Keratinocyte (primary cell): ENCODE results near the gene DPP10. TPM values are rescaled to one million over a fixed set of nuclear protein-coding genes. Genes with fewer than 3 reads are reported as not detected.

ENCODE experiments used
- DNase-seq: peaks from one replicate; pipeline ENCODE4 v3.0.0-alpha.2; 2011; ENCODE audit warnings: low read depth, missing footprints, low spot score
- FAIRE-seq: peaks from 2 replicates; lab custom pipeline; 2011; peaks lifted over from hg19 to GRCh38; lab: Jason Lieb, UNC
- H2AFZ ChIP-seq: 2 replicates; pipeline ENCODE4 v1.6.0; 2012; ENCODE audit warnings: low read length, control low read depth, inconsistent platforms; ENCODE audit not compliant: control insufficient read depth
- H3K27ac ChIP-seq: 2 replicates; pipeline ENCODE4 v1.5.1; 2011; ENCODE audit warnings: low read length; ENCODE audit not compliant: control insufficient read depth, insufficient read depth
- H3K27me3 ChIP-seq: 3 replicates; pipeline ENCODE4 v1.6.0; 2011; ENCODE audit warnings: low read length; ENCODE audit not compliant: control insufficient read depth, insufficient read depth; ENCODE audit errors: extremely low read depth
- H3K36me3 ChIP-seq, 2 experiments: 2 replicates in 1 of 2; 3 replicates in 1 of 2; pipeline ENCODE4 v1.5.1; 2011; ENCODE audit warnings: low read length in 2 of 2, mild to moderate bottlenecking in 1 of 2; ENCODE audit not compliant: control insufficient read depth in 2 of 2, insufficient read depth in 2 of 2; ENCODE audit errors: extremely low read depth in 1 of 2
- H3K4me1 ChIP-seq: 3 replicates; pipeline ENCODE4 v1.5.1; 2011; ENCODE audit warnings: low read length; ENCODE audit not compliant: control insufficient read depth, insufficient read depth; ENCODE audit errors: extremely low read depth
- H3K4me2 ChIP-seq: 3 replicates; pipeline ENCODE4 v1.6.0; 2011; ENCODE audit warnings: low read depth, low read length; ENCODE audit not compliant: control insufficient read depth, insufficient read depth; ENCODE audit errors: extremely low read depth
- H3K4me3 ChIP-seq, 3 experiments: fragments of 200-600 bp in 1 of 3; sonication (generic) in 1 of 3; 2 replicates in 2 of 3; 3 replicates in 1 of 3; pipeline ENCODE4 v1.5.1; 2011 to 2016; ENCODE audit warnings: low read length in 3 of 3, mild to moderate bottlenecking in 3 of 3, control low read depth in 2 of 3, inconsistent platforms in 1 of 3, low read depth in 1 of 3, mixed read lengths in 1 of 3, mixed run types in 1 of 3, moderate library complexity in 1 of 3; ENCODE audit not compliant: control insufficient read depth in 2 of 3, insufficient read depth in 2 of 3; ENCODE audit errors: extremely low read depth in 1 of 3
- H3K79me2 ChIP-seq: 2 replicates; pipeline ENCODE4 v1.6.0; 2012; ENCODE audit warnings: low read length; ENCODE audit not compliant: control insufficient read depth, insufficient read depth
- H3K9ac ChIP-seq: 3 replicates; pipeline ENCODE4 v1.6.0; 2011; ENCODE audit warnings: low read length; ENCODE audit not compliant: control insufficient read depth, insufficient read depth; ENCODE audit errors: extremely low read depth
- H3K9me1 ChIP-seq: 3 replicates; pipeline ENCODE4 v1.6.0; 2011; ENCODE audit warnings: low read length; ENCODE audit not compliant: control insufficient read depth, insufficient read depth; ENCODE audit errors: extremely low read depth
- H3K9me3 ChIP-seq: 2 replicates; pipeline ENCODE4 v1.5.1; 2012; ENCODE audit warnings: low read depth, low read length; ENCODE audit not compliant: control insufficient read depth
- H4K20me1 ChIP-seq: 3 replicates; pipeline ENCODE4 v1.6.0; 2011; ENCODE audit warnings: low read length; ENCODE audit not compliant: control insufficient read depth, insufficient read depth; ENCODE audit errors: extremely low read depth
- EZH2 ChIP-seq: IDR thresholded peaks from one replicate; pipeline ENCODE4 v1.6.1; 2012; ENCODE audit warnings: inconsistent platforms, mild to moderate bottlenecking, low read length, moderate library complexity
- dilution Hi-C: fragments of 300-500 bp; cut with MboI; formaldehyde crosslinking; loops from one replicate; pipeline ENCODE4 v1.7.0; 2020; ENCODE audit warnings: low sequenced_read_pairs; ENCODE audit not compliant: extremely low pct_ligation_motif_present
- polyA plus RNA-seq, 5 experiments: library from polyadenylated mRNA; depleted of rRNA in 3 of 5; stranded (reverse) in 3 of 5; stranded (forward) in 1 of 5; unstranded in 1 of 5; fragments of >200 nt; gene quantifications; 1 replicate in 1 of 5; 2 replicates in 3 of 5; 3 replicates in 1 of 5; pipeline versions ENCODE4 v1.2.1 to v1.2.3, GENCODE V29; 2011 to 2012; ENCODE audit warnings: missing spikeins in 2 of 5, low read depth in 1 of 5, low replicate concordance in 1 of 5
- TF ChIP-seq, protein P1 (sequence below), 3 experiments: IDR thresholded peaks in 1 of 3; conservative IDR thresholded peaks in 1 of 3; optimal IDR thresholded peaks in 1 of 3; 2 replicates in 2 of 3; 3 replicates in 1 of 3; pipeline versions ENCODE3 to v1.5.1; 2011; ENCODE audit warnings: low read length in 3 of 3, mild to moderate bottlenecking in 3 of 3, moderate library complexity in 2 of 3, control low read depth in 1 of 3, inconsistent platforms in 1 of 3; ENCODE audit not compliant: insufficient read depth in 2 of 3; ENCODE audit errors: extremely low read depth in 1 of 3

The DPP10 gene
- polyA plus RNA-seq, 1 donor (not counting 4 experiments of a cell fraction or from before 2014, with no cell fraction given) = not detected

DNA sequence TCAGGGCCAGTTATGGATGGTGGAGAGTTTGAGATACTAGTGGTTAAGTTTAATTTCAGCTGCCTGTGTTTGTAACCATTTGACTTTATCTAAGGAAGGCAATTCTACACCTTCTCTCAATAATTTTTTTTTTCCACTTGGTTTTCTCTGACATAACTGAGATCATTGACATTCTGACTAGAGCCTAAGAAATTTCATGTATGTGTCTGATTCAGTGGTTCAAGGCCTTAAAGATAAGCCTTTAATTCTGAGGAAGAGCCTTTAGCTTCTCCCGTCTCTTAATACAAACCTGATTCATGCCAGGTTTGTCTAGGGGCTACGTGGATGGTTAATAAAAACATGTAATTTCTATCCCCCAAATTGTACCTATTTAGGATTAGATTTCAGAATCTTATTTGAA is 971.4 kb downstream of the DPP10 start:
- no peak overlapping the region for H2AFZ ChIP-seq
- no peak for FAIRE-seq
- H3K9me1 ChIP-seq = no peaks in the 10 kb centered on the region
- no peak overlapping the region for H3K27ac ChIP-seq
- no peaks in the 10 kb centered on the region for H4K20me1 ChIP-seq
- TF ChIP-seq, protein P1, sequence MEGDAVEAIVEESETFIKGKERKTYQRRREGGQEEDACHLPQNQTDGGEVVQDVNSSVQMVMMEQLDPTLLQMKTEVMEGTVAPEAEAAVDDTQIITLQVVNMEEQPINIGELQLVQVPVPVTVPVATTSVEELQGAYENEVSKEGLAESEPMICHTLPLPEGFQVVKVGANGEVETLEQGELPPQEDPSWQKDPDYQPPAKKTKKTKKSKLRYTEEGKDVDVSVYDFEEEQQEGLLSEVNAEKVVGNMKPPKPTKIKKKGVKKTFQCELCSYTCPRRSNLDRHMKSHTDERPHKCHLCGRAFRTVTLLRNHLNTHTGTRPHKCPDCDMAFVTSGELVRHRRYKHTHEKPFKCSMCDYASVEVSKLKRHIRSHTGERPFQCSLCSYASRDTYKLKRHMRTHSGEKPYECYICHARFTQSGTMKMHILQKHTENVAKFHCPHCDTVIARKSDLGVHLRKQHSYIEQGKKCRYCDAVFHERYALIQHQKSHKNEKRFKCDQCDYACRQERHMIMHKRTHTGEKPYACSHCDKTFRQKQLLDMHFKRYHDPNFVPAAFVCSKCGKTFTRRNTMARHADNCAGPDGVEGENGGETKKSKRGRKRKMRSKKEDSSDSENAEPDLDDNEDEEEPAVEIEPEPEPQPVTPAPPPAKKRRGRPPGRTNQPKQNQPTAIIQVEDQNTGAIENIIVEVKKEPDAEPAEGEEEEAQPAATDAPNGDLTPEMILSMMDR (optimal IDR thresholded peaks at IDR 0.05 in 1 of 3, IDR thresholded peaks at IDR 0.05 in 1 of 3, conservative IDR thresholded peaks at IDR 0.05 in 1 of 3; ENCODE audit: extremely low read depth in 1 of 3, insufficient read depth in 2 of 3, low read length in 3 of 3) = no peak
- no peak for TF ChIP-seq EZH2
- no peak for DNase-seq
- no peaks in the 10 kb centered on the region for H3K4me1 ChIP-seq
- H3K9me3 ChIP-seq = no peaks in the 10 kb centered on the region
- H3K27me3 ChIP-seq = no peaks in the 10 kb centered on the region
- H3K9ac ChIP-seq = no peak overlapping the region
- H3K4me3 ChIP-seq = no peak overlapping the region
- dilution Hi-C loops = no loop called here
- no peaks in the 10 kb centered on the region for H3K79me2 ChIP-seq
- H3K36me3 ChIP-seq = no peaks in the 10 kb centered on the region
- H3K4me2 ChIP-seq = no peak overlapping the region

DNA sequence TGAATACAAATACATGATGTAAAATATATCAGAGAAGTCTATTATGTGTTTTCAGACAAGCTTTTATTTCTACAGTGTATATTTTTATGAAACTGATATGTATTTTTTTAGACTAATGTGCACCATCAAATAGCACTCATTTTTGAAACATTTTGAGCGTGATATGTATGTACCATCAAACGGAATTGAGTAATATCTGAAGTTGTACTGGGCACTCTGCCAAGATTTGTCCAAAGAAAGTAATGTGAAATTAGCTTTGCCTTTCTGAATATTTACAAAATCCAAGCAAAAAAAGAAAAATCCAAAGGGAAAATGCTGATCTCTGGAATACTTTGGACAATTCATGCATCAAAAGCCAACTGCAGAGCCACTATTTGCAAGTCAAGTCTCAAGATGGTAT is 972.0 kb downstream of the DPP10 start:
- no peak for FAIRE-seq
- TF ChIP-seq, protein P1 (optimal IDR thresholded peaks at IDR 0.05 in 1 of 3, IDR thresholded peaks at IDR 0.05 in 1 of 3, conservative IDR thresholded peaks at IDR 0.05 in 1 of 3; ENCODE audit: extremely low read depth in 1 of 3, insufficient read depth in 2 of 3, low read length in 3 of 3) = no peak
- TF ChIP-seq EZH2 = no peak
- H3K4me2 ChIP-seq = no peak overlapping the region

More for the DNA sequence above, 972.0 kb downstream of the DPP10 start:
- dilution Hi-C loops = no loop called here
- Histone ChIP-seq H3K4me3 (no peak overlapping the region), H3K4me1 (no peaks in the 10 kb centered on the region), H3K36me3 (no peaks in the 10 kb centered on the region), H3K9me3 (no peaks in the 10 kb centered on the region), H4K20me1 (no peaks in the 10 kb centered on the region), H3K27me3 (no peaks in the 10 kb centered on the region), H3K79me2 (no peaks in the 10 kb centered on the region), H3K9me1 (no peaks in the 10 kb centered on the region), H3K27ac (no peak overlapping the region), H2AFZ (no peak overlapping the region), H3K9ac (no peak overlapping the region)
- no peak for DNase-seq
